SK-N-SH treated with all-trans-retinoic acid at 6 μM for 48 hours (cell line): Measurements from ENCODE around the gene DTWD1.
"Not testable (repeated sequence)": the region's sequence is repeated elsewhere in the genome, so short reads cannot be mapped to it uniquely, and the experiment has no call there.

Experiments used
- ATAC-seq: fragments of 200-7000 bp; cut with Tn5 transposase; 3 replicates; pipeline ENCODE4 v1.9.1; 2020; ENCODE audit warnings: mild to moderate bottlenecking, moderate library complexity
- BACH2 ChIP-seq: fragments of 250-450 bp; sonication (Bioruptor Pico); IDR thresholded peaks from 2 replicates; pipeline ENCODE4 v1.9.0; 2021; ENCODE audit warnings: mild to moderate bottlenecking, borderline replicate concordance
- CSDC2 ChIP-seq: fragments of 250-450 bp; sonication (Bioruptor Pico); IDR thresholded peaks from 2 replicates; pipeline ENCODE4 v1.5.0; 2020; ENCODE audit warnings: mild to moderate bottlenecking, moderate library complexity
- ESRRG ChIP-seq: fragments of 250-450 bp; sonication (Bioruptor Pico); IDR thresholded peaks from 2 replicates; pipeline ENCODE4 v1.6.1; 2021; ENCODE audit warnings: mild to moderate bottlenecking
- GLIS3 ChIP-seq: fragments of 250-450 bp; sonication (Bioruptor Pico); IDR thresholded peaks from 2 replicates; pipeline ENCODE4 v1.5.0; 2020; ENCODE audit warnings: mild to moderate bottlenecking, moderate library complexity
- ISL1 ChIP-seq: fragments of 250-450 bp; sonication (Bioruptor Pico); IDR thresholded peaks from 2 replicates; pipeline ENCODE4 v2.1.2; 2022; ENCODE audit warnings: mild to moderate bottlenecking, moderate library complexity
- OSR1 ChIP-seq: fragments of 250-450 bp; sonication (Bioruptor Pico); IDR thresholded peaks from 2 replicates; pipeline ENCODE4 v1.8.0; 2022; ENCODE audit warnings: moderate library complexity, mild to moderate bottlenecking, inconsistent platforms
- PPARA ChIP-seq: fragments of 250-450 bp; sonication (Bioruptor Pico); IDR thresholded peaks from 2 replicates; pipeline ENCODE4 v1.5.0; 2020; ENCODE audit warnings: mild to moderate bottlenecking, borderline replicate concordance
- RARB ChIP-seq: fragments of 250-450 bp; sonication (Bioruptor Pico); IDR thresholded peaks from 2 replicates; pipeline ENCODE4 v1.8.0; 2021; ENCODE audit warnings: mild to moderate bottlenecking, moderate library complexity
- SNAI2 ChIP-seq: fragments of 250-450 bp; sonication (Bioruptor Pico); IDR thresholded peaks from 2 replicates; pipeline ENCODE4 v1.5.0; 2020; ENCODE audit warnings: mild to moderate bottlenecking, moderate library complexity
- TCF4 ChIP-seq: fragments of 250-450 bp; sonication (Bioruptor Pico); IDR thresholded peaks from 2 replicates; pipeline ENCODE4 v1.8.0; 2021; ENCODE audit warnings: mild to moderate bottlenecking, moderate library complexity, borderline replicate concordance
- TOX ChIP-seq: fragments of 250-450 bp; sonication (Bioruptor Pico); IDR thresholded peaks from 2 replicates; pipeline ENCODE4 v1.8.0; 2021; ENCODE audit warnings: mild to moderate bottlenecking, moderate library complexity, borderline replicate concordance
- ZC3H10 ChIP-seq: fragments of 250-450 bp; sonication (Bioruptor Pico); IDR thresholded peaks from 2 replicates; pipeline ENCODE4 v1.5.1; 2021; ENCODE audit warnings: mild to moderate bottlenecking, moderate library complexity
- ZFP3 ChIP-seq: fragments of 250-450 bp; sonication (Bioruptor Pico); IDR thresholded peaks from 2 replicates; pipeline ENCODE4 v1.5.0; 2020; ENCODE audit warnings: mild to moderate bottlenecking, moderate library complexity
- ZFP30 ChIP-seq: fragments of 450-650 bp; formaldehyde crosslinking; IDR thresholded peaks from 2 replicates; pipeline ENCODE4 v1.5.0; 2022; ENCODE audit warnings: mild to moderate bottlenecking, moderate library complexity
- ZNF565 ChIP-seq: fragments of 450-650 bp; formaldehyde crosslinking; conservative IDR thresholded peaks from 2 replicates; pipeline ENCODE4 v1.5.0; 2020; ENCODE audit warnings: low read depth, mild to moderate bottlenecking, moderate library complexity
- ZNF70 ChIP-seq: fragments of 450-650 bp; formaldehyde crosslinking; IDR thresholded peaks from 2 replicates; pipeline ENCODE4 v1.5.0; 2020; ENCODE audit warnings: mild to moderate bottlenecking, moderate library complexity
- ZNF8 ChIP-seq: fragments of 450-650 bp; formaldehyde crosslinking; IDR thresholded peaks from 2 replicates; pipeline ENCODE4 v1.5.0; 2020; ENCODE audit warnings: mild to moderate bottlenecking, moderate library complexity
- TF ChIP-seq, protein P1 (sequence below): fragments of 250-450 bp; sonication (Bioruptor Pico); IDR thresholded peaks from 2 replicates; pipeline ENCODE4 v1.5.1; 2020; ENCODE audit warnings: low read depth, mild to moderate bottlenecking, moderate library complexity
- TF ChIP-seq, protein P2 (sequence below): fragments of 250-450 bp; sonication (Bioruptor Pico); IDR thresholded peaks from 2 replicates; pipeline ENCODE4 v1.8.0; 2021; ENCODE audit warnings: low read depth, mild to moderate bottlenecking, moderate library complexity, borderline replicate concordance
- TF ChIP-seq, protein P3 (sequence below): fragments of 250-450 bp; sonication (Bioruptor Pico); IDR thresholded peaks from 2 replicates; pipeline ENCODE4 v1.5.1; 2021; ENCODE audit warnings: mild to moderate bottlenecking, moderate library complexity
- TF ChIP-seq, protein P4 (sequence below): fragments of 250-450 bp; sonication (Bioruptor Pico); IDR thresholded peaks from 2 replicates; pipeline ENCODE4 v1.8.0; 2020; ENCODE audit warnings: mild to moderate bottlenecking, moderate library complexity, borderline replicate concordance
- TF ChIP-seq, protein P5 (sequence below): fragments of 250-450 bp; sonication (Bioruptor Pico); IDR thresholded peaks from 2 replicates; pipeline ENCODE4 v1.5.0; 2020; ENCODE audit warnings: mild to moderate bottlenecking, moderate library complexity

Gene DTWD1

DNA sequence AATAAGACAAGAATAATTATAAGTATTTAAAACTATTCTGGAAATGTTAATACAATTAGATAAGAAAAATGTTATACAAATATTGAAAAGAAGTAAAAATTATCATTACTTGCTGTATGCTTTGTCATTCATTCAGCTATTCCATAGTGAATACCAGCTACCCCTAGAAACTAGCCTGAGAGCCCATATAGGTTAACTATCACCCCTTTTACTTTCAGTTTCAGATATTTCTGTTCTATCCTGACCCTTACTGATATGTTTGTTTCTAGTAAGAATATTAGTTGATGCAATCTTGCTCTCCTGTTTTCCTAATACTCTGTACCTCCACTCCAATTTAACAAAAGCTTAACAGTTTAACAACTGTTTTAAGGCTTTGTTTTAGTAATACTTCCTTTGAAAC is 31.8 kb upstream of the DTWD1 start:
- ATAC-seq: no peak
- TF ChIP-seq RARB (CRISPR knock-in tag): no peak
- TF ChIP-seq OSR1 (CRISPR knock-in tag): no peak
- no peak for TF ChIP-seq CSDC2 (CRISPR knock-in tag)
- TF ChIP-seq ZNF8: no peak
- no peak for TF ChIP-seq PPARA (CRISPR knock-in tag)
- TF ChIP-seq, protein P1, sequence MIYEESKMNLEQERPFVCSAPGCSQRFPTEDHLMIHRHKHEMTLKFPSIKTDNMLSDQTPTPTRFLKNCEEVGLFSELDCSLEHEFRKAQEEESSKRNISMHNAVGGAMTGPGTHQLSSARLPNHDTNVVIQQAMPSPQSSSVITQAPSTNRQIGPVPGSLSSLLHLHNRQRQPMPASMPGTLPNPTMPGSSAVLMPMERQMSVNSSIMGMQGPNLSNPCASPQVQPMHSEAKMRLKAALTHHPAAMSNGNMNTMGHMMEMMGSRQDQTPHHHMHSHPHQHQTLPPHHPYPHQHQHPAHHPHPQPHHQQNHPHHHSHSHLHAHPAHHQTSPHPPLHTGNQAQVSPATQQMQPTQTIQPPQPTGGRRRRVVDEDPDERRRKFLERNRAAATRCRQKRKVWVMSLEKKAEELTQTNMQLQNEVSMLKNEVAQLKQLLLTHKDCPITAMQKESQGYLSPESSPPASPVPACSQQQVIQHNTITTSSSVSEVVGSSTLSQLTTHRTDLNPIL: no peak
- TF ChIP-seq, protein P2, sequence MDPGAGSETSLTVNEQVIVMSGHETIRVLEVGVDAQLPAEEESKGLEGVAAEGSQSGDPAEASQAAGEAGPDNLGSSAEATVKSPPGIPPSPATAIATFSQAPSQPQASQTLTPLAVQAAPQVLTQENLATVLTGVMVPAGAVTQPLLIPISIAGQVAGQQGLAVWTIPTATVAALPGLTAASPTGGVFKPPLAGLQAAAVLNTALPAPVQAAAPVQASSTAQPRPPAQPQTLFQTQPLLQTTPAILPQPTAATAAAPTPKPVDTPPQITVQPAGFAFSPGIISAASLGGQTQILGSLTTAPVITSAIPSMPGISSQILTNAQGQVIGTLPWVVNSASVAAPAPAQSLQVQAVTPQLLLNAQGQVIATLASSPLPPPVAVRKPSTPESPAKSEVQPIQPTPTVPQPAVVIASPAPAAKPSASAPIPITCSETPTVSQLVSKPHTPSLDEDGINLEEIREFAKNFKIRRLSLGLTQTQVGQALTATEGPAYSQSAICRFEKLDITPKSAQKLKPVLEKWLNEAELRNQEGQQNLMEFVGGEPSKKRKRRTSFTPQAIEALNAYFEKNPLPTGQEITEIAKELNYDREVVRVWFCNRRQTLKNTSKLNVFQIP (CRISPR knock-in tag): no peak
- no peak for TF ChIP-seq SNAI2 (CRISPR knock-in tag)
- TF ChIP-seq, protein P3, sequence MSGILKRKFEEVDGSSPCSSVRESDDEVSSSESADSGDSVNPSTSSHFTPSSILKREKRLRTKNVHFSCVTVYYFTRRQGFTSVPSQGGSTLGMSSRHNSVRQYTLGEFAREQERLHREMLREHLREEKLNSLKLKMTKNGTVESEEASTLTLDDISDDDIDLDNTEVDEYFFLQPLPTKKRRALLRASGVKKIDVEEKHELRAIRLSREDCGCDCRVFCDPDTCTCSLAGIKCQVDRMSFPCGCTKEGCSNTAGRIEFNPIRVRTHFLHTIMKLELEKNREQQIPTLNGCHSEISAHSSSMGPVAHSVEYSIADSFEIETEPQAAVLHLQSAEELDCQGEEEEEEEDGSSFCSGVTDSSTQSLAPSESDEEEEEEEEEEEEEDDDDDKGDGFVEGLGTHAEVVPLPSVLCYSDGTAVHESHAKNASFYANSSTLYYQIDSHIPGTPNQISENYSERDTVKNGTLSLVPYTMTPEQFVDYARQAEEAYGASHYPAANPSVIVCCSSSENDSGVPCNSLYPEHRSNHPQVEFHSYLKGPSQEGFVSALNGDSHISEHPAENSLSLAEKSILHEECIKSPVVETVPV (CRISPR knock-in tag): no peak
- no peak for TF ChIP-seq ZFP30 (CRISPR knock-in tag)
- no peak for TF ChIP-seq ZC3H10
- TF ChIP-seq GLIS3 (CRISPR knock-in tag): no peak
- TF ChIP-seq ISL1 (CRISPR knock-in tag): no peak
- TF ChIP-seq ZFP3 (CRISPR knock-in tag): no peak
- TF ChIP-seq ESRRG (CRISPR knock-in tag): no peak

DNA sequence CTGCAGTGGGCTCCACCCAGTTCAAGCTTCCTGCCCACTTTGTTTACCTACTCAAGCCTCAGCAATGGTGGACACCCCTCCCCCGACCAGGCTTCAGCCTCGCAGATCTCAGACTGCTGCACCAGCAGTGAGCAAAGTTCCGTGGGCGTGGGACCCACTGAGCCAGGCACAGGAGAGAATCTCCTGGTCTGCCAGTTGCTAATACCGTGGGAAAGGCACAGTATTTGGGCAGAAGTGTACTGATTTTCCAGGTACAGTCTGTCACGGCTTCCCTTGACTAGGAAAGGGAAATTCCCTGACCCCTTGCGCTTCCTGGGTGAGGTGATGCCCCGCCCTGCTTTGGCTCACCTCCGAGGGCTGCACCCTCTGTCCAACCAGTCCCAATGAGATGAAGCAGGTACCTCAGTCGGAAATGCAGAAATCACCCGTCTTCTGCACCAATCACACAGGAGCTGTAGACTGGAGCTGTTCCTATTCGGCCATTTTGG is 28.0 kb upstream of the DTWD1 start:
- not testable (repeated sequence) for ATAC-seq

DNA sequence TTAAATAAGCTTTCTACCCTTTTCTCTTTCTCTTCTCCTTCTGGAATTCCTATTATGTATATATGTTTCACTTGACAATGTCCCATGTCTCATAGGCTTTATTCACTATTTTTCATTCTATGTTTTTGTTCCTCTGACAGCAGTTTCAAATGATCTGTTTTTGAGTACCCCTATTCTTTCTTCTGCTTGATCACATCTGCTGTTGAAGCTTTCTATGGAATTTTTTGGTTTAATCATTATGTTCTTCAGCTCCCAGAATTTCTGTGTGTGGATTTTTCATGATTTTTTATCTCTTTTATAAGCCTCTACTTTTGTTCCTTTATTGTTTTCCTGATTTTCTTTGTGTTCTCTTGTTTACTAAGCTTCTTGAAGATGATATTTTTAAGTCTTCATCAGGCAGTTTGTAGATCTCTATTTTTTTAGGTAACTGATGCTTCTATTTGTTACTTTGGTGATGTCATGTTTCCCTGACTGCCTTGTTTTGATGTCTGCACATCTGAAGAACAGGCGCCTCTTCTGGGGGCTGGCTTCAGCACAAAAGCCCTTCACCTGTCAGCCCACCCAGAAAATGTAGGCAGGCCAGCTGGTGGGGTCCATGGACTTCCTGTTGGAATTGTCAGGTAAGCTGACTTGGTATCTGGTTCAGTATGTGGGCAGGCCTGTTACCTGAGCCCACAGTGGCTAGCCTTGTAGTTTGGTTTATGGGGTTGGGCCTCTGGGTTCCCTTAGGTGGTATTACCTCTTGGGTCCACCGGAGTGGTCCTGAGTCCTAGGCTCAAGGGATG is 16.0 kb upstream of the DTWD1 start:
- no peak for ATAC-seq

More for the DNA sequence above, 16.0 kb upstream of the DTWD1 start:
- TF ChIP-seq, protein P3 (CRISPR knock-in tag): no peak
- TF ChIP-seq ZFP30 (CRISPR knock-in tag): no peak
- TF ChIP-seq, protein P2 (CRISPR knock-in tag): no peak
- TF ChIP-seq ZC3H10: no peak
- no peak for TF ChIP-seq ZNF70
- TF ChIP-seq ISL1 (CRISPR knock-in tag): no peak
- no peak for TF ChIP-seq ZNF8
- no peak for TF ChIP-seq CSDC2 (CRISPR knock-in tag)
- no peak for TF ChIP-seq TCF4 (CRISPR knock-in tag)
- no peak for TF ChIP-seq BACH2 (CRISPR knock-in tag)
- TF ChIP-seq, protein P4, sequence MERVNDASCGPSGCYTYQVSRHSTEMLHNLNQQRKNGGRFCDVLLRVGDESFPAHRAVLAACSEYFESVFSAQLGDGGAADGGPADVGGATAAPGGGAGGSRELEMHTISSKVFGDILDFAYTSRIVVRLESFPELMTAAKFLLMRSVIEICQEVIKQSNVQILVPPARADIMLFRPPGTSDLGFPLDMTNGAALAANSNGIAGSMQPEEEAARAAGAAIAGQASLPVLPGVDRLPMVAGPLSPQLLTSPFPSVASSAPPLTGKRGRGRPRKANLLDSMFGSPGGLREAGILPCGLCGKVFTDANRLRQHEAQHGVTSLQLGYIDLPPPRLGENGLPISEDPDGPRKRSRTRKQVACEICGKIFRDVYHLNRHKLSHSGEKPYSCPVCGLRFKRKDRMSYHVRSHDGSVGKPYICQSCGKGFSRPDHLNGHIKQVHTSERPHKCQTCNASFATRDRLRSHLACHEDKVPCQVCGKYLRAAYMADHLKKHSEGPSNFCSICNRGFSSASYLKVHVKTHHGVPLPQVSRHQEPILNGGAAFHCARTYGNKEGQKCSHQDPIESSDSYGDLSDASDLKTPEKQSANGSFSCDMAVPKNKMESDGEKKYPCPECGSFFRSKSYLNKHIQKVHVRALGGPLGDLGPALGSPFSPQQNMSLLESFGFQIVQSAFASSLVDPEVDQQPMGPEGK (CRISPR knock-in tag): no peak
- TF ChIP-seq PPARA (CRISPR knock-in tag): no peak
- TF ChIP-seq ZFP3 (CRISPR knock-in tag): no peak
- TF ChIP-seq ZNF565 (CRISPR knock-in tag): no peak
- no peak for TF ChIP-seq SNAI2 (CRISPR knock-in tag)
- TF ChIP-seq GLIS3 (CRISPR knock-in tag): no peak
- TF ChIP-seq TOX (CRISPR knock-in tag): no peak
- TF ChIP-seq RARB (CRISPR knock-in tag): no peak
- TF ChIP-seq, protein P1: no peak
- TF ChIP-seq, protein P5, sequence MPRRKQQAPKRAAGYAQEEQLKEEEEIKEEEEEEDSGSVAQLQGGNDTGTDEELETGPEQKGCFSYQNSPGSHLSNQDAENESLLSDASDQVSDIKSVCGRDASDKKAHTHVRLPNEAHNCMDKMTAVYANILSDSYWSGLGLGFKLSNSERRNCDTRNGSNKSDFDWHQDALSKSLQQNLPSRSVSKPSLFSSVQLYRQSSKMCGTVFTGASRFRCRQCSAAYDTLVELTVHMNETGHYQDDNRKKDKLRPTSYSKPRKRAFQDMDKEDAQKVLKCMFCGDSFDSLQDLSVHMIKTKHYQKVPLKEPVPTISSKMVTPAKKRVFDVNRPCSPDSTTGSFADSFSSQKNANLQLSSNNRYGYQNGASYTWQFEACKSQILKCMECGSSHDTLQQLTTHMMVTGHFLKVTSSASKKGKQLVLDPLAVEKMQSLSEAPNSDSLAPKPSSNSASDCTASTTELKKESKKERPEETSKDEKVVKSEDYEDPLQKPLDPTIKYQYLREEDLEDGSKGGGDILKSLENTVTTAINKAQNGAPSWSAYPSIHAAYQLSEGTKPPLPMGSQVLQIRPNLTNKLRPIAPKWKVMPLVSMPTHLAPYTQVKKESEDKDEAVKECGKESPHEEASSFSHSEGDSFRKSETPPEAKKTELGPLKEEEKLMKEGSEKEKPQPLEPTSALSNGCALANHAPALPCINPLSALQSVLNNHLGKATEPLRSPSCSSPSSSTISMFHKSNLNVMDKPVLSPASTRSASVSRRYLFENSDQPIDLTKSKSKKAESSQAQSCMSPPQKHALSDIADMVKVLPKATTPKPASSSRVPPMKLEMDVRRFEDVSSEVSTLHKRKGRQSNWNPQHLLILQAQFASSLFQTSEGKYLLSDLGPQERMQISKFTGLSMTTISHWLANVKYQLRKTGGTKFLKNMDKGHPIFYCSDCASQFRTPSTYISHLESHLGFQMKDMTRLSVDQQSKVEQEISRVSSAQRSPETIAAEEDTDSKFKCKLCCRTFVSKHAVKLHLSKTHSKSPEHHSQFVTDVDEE: no peak
